GM19328 (cell line): ENCODE results near the gene IZUMO3.
"Not testable (repeated sequence)": the region's sequence is repeated elsewhere in the genome, so short reads cannot be mapped to it uniquely, and the experiment has no call there.

Experiments
- ATAC-seq: cut with Tn5 transposase; IDR thresholded peaks from one replicate; pipeline ENCODE4 v1.9.1; 2021; ENCODE audit warnings: mild to moderate bottlenecking, moderate library complexity; ENCODE audit not compliant: unreplicated experiment

The IZUMO3 gene, protein sequence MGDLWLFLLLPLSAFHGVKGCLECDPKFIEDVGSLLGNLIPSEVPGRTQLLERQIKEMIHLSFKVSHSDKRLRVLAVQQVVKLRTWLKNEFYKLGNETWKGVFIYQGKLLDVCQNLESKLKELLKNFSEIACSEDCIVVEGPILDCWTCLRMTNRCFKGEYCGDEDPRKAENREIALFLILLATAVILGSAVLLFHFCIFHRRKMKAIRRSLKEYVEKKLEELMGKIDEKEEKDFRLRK

DNA sequence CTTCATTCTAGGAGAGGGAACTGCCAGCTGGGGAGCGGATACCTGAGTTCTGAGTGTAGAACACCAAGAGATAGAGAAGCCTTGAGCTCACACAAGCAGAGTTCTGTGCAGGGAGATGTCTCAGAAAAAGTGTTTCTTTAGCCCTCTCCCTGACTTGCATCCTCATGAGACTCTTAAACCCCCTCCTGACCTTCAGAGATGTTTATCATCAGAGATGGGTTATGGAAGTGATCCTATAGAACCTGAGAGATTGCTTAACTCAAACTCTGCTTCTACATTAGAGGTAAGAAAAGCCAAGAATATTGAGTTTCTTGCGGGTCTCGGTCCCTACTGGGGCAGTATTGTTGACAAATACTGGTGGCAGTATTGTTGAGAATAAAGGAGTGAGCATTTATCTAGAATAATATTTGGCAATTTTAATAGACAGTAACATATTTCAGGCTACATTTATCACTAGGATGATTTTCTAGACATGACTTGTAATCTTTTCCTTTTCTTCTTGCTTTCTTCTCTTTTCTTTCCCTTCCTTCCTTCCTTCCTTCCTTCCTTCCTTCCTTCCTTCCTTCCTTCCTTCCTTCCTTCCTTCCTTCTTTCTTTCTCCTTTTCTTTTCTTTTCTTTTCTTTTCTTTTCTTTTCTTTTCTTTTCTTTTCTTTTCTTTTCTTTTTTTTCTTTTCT, at the start of gene IZUMO3:
Gene IZUMO3, minus strand, starts transcription at position 51 of the 676 bp plus-strand sequence. CDS start 248 bp downstream, outside the sequence.
- no peak for ATAC-seq

DNA sequence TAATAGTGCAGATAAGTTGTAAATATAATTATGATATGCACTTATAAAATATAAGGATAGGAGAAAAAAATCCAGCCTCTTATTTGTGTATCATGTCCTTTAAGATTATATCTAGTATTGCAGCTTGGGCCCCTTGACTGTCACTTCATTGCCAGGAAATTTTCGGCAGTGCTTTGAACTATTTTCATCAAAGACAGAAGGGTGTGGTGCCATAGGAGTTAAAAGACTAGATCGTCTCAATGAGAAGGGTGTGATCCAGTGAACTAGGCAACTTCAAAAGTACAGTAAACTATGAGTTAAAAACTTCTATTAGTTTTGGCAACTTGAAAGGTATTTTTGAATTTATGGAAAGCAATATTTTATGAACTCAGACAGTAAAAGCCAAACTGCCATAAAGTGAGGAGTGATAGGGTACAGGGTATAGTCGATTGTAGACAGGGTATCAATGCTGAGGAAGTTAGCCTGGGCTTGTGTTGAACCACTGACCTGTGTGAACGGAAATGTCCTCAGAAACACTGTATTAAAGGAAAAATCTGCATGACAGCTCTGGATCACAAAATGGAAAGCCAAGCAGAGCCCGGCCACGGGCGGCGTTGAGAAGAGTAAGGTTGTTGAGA, 48.6 kb upstream of the IZUMO3 start:
- no peak for ATAC-seq

DNA sequence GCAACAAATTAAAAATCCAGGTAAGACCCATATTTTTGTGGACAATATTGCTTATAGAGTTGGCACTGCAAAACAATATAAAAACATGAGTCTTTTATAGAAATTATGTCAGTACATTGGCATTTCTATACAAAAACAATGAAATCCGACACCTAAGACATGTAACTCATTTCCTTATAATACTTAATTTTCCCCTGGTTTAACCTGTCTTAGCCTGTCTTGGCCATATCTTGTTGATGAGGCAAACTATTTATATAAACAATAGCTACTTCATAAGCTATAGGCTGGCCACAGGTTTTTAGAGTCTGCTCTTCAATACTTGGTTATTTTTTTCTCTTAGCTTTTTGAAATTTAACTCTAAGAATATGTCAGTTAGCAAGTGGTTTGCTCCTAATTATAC, 44.7 kb upstream of the IZUMO3 start:
- no peak for ATAC-seq

DNA sequence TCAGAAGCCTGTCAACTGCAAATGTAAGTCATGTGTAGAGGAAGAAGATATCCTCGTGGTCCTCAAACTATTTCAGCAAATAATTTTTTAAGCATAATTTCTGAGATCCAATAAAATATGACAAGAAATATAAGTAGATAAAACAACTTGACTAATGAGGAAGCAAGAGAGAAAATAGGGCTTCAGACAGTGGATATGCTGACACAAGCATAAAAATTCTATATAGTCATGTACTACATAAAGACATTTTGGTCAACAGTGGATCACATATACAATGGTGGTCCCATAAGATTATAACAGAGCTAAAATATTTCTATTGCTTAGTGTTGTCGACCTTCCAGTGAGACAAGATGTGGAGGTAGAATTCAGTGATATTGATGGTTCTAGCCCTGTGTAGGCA, 42.2 kb upstream of the IZUMO3 start:
- no peak for ATAC-seq

DNA sequence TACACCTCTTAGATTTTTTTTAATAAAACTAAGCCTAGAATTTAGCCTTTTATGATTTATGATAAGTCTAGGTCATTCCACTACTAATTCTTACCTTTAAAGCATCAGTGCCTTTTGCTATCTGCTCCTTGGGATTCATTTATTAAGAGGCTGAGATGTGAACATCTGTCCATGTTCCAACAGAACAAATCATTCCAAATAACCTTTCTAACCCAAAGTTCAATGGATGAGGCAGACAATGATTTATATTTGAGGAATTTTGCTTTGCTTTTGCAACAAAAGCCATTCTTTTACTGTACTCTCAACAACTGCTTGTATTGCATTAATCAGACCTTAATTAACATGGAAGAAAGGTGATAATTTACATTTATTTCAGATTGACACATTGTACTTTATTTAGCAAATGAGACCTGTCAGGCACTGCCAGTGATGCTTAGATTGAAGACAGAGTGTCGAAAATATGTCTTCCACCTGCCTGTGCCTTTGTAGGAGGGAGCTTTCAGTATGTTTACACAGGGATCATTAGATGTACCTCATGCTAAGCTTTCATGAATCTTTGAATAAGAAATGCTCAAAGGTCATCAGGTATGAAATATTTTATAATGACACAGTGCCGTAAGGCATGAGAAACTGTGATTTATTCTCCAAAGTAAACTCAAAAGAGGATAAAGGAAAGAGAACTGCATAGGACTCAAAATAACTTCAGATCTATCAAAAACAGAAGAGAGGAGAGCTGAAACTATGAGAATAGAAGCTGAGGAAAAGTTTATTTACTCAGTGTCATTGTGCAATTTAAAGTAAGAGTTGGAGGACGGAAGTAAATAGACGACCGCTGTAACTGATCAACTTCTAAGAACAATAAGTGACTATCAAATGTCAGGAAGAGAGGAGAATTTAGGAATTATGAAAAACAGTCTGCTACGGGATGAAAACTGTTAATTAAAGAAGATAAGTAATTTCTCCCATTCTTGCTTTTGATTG, 36.7 kb upstream of the IZUMO3 start:
- no peak for ATAC-seq

DNA sequence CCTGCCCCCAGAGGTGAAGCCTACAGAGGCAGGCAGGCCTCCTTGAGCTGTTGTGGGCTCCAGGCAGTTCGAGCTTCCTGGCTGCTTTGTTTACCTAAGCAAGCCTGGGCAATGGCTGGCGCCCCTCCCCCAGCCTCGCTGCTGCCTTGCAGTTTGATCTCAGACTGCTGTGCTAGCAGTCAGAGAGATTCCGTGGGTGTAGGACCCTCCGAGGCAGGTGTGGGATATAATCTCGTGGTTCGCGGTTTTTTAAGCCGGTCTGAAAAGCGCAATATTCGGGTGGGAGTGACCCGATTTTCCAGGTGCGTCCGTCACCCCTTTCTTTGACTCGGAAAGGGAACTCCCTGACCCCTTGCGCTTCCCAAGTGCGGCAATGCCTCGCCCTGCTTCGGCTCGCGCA, 34.3 kb upstream of the IZUMO3 start:
- not testable (repeated sequence) for ATAC-seq

DNA sequence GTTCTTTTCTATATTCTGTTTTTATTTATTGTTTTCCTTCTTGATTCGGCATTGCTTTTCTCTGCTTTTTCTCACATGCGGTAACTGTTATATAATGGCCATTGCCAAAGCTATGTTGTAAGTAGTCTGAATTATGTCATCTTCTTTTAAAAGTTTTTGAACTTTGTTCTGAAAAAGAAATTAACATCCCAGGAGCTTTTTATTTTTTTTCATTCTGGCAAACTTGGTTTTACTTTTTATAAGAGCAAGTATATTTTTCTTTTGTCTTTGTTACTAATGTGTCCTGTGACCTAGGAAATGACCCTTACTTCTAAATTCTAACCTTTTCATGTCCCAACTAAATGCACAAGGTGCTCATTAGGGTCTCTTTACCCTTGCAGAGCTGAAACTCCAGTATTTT, 26.7 kb upstream of the IZUMO3 start:
- no peak for ATAC-seq

DNA sequence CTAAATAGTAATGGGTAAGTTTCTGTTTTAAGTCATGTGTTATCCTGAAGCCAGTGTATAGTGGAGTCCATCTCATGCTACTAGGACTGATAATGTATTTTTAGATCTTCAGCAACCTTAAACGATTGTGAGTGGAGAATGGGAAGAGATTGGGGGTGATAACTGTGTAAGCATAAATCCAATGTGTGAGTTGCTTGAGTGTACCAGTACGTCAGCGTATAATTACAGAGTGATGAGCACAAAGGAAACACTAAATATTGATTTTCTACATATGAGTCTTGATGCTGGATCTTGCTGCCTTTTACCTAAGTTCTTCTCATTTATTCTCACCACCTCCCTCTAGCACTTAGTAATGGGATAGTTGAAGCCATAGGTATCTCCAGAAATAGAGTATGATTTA, 16.3 kb upstream of the IZUMO3 start:
- no peak for ATAC-seq

DNA sequence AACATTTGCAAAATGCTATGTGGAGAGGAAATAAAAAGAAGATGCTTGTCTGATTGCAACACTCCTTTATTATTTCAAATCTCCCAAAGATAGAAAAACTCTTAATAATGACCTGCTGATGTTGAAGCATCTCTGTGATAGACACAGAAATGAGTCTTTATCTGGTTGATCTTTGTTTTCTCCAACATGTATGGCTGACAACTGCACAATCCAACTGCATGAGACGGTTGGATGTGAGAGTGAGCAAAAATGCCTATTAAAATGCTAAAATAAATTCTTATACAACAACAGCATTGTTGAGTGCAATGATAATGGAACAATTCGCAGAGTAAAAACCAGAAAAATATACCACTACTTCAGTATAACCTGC, 7.5 kb upstream of the IZUMO3 start:
- ATAC-seq = no peak

DNA sequence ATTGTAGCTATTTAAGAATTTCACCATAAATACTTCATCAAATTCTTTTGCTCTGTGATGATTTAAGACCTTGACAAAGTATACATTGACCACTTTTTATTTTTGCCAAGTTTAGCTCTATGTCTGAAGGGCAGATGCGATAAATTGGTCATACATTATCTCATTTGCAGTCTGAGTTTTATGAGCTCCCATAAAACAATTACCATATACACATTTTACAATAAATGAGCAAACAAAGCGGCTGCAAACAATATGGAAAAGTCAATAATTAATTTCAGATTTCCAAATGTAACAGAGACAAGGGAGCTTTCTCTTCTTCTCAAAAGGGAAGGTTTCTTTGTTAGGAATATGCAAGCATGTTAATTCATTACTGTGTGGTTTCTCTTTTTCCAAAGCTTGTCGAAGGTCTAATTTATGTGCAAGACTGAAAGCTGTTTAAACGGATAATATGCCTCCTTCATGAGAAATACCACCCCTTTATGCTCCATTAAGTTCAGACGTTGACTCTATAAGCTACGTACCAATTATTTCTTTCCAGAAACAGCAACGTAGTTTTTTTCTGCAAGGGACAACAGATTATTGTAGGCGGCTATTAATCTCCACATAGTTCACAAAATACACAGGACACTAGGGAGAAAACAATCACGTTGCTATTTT, 7.0 kb upstream of the IZUMO3 start:
- ATAC-seq = no peak

DNA sequence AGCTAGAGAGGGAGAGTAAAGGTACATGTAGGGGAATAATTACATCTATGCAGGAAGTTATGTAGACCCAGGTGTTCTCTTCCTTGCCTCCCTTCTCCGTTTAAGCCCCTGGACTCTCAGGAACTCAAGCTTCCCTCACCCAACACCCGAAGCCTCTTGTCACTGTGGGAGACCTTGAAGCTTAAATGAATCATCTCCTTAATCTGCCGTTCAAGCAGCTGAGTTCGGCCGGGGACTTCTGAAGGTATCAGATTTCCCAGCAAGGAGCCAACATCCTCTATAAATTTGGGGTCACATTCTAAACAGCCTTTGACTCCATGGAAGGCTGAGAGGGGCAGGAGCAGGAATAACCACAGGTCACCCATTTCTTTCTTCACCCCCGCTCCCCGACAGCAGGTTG, 412 bp downstream of the IZUMO3 start:
- no peak for ATAC-seq

DNA sequence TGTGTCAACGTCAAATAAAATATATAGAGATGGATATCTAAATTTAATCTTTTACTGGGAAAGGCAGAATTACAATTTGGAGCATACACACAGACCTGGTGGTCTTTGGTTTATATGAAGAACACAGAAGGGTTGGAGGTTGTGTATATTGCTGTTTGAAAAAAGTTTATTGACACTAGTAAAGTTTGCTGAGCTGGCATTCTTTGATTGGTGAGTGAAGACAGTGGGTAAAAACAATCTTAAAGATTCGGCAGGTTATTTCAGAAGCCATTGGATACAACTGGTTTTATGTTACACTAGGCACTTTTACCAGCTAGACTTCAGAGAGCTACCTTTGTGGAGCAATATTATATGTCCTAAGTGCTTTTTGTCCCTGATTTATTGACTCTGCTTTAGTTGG, 27.2 kb downstream of the IZUMO3 start:
- no peak for ATAC-seq

DNA sequence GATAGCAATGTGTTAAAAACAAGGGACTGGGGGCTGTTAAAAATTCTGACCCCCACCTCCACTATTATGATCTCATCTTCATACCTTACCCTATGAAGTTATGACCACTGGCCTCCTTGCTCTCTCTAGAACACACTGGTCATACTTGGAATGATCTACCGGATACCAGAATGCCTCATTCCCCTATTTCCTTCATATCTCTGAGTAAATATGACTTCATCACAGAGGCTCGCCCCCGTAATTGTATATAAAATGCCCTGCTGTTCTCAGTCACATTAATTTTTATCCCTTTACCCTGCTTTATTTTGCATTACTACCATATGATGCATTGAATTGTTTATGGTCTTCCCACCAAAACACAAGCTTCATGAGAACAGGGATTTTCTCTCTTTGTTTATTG, 29.2 kb downstream of the IZUMO3 start:
- no peak for ATAC-seq

DNA sequence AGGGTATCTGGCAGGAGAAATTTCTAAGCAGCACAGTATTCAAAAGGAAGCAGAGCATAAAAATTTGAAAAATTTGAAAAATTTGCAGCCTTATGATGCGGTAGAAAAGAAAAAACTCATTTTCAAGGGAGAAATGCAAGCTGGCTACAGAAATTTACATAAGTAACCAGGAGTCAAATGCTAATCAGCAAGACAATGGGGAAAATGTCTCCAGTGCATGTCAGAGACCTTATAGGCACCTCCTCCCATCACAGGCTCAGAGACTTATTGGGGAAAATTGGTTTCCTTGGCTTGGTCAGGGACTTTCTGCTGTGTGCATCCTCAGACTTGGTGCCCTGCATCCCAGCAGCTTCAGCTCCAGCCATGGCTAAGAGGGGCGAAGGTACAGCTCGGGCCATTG, 35.8 kb downstream of the IZUMO3 start:
- no peak for ATAC-seq

DNA sequence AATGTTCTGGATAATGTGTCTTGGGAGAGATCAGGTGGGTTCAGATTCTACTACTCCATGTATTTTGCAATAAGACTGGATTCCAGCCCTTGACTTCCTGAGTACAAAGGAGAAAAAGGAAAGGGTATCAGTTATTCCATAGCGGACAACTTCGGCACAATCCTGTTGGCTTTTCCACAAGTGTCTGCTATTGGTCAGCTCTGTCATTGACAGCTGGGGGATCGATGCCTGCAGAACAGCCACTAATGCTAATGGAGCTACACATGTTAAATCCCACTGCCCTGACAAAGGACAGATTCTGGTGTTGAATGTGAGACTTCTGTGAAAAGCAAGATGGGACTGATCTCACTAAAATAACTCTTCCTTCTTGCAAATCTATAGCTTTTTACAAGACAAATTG, 41.2 kb downstream of the IZUMO3 start:
- no peak for ATAC-seq

DNA sequence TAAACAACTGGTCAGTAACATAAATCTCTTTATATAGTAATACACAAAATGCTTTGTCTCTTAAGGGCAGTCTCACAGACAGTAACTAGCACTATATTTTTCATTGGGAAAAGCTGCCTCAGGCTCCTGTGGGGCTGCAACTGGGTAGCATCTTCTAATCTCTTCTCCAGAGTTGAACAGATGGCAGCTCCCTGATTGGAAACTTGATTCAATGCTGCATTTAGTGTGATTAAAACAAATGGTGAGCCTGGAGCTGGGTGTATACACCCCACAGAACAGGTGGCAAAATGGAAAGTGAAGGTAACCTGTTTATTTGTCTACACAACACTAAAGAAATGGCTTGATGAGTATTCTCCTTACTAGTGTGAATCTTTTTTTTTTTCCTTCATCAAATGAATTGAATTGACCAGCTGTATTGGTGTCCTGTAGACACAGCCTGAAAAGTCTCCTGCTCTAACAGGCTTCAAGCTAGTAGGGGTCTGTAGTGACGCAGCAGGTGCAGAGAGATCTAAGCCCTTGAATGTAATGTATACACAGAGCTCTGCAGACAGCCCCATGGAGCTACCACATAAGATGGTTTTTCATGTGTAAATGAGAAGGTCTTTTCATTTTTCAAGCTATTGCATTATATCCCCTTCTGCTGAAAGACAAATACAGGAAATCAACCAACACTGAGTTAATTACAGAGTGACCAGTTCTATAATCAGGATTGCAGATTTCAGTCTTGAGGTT, 43.3 kb downstream of the IZUMO3 start:
- ATAC-seq = no peak

DNA sequence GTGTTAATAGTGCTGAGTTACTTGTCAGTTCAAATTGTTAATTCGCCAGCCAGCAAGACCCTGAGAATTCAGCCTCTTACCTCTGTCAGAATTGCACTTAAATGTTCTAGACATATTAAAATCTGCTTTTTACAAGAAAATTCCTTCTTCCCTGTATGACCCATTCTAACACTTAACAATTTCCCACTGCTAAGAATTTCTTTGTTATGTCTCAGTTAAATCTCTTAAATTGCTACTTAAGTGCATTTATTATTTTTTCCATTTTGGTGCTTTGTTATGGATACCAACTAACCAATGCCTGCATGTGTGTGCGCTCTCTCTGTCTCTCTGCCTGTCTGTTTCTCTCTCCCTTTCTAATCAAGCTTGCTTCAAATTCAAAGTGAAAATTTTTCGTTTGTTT, 44.9 kb downstream of the IZUMO3 start:
- no peak for ATAC-seq

DNA sequence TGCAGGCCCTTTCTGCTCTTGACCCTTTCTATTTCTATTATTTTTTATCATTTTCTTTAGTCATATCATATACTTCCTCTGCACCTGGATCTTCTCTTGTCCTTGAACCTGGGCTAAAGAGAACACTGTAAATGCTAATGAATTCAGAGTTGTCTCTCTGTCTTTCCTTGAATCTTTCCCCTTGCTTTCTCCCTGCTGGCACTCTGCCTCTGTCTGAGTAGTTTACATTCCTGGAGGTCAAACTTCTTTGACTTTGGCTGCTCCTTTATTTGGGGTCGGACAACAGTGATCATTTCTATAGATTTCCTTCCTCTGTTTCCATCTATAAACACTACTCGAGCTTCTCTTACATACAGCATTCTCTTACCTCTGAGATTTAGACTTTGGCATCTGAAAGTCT, 47.1 kb downstream of the IZUMO3 start:
- no peak for ATAC-seq

DNA sequence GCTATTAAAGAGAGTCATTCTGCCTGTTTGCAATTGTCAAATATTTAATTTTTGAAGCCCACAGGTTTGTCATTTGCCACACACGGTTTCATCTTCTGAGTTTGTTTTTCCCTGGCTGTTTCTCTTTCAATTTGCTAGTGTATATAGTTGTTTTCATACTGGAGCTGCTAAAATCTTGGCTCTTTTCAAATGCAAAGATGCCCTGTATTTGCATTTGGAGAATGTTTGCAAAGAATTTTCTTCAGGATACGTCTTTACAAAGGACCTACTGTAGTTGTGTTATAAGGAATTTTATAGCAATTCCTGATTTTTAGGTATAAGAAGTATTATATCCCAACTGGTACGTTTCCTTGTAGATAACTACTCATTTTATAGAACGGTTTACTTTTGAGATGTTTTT, 48.0 kb downstream of the IZUMO3 start:
- ATAC-seq = no peak
